GM12891 (cell line): Measurements from ENCODE around the gene ZNF865.

ENCODE experiments used
- POLR2A ChIP-seq: IDR thresholded peaks from 2 replicates; pipeline ENCODE4 v1.6.1; 2011; ENCODE audit warnings: low read depth, low read length, control low read depth
- POLR2AphosphoS5 ChIP-seq: IDR thresholded peaks from 2 replicates; pipeline ENCODE4 v1.6.1; 2011; ENCODE audit warnings: low read depth, low read length, control low read depth
- TAF1 ChIP-seq: IDR thresholded peaks from 2 replicates; pipeline ENCODE4 v1.6.1; 2011; ENCODE audit warnings: low read depth, low read length, control low read depth

DNA sequence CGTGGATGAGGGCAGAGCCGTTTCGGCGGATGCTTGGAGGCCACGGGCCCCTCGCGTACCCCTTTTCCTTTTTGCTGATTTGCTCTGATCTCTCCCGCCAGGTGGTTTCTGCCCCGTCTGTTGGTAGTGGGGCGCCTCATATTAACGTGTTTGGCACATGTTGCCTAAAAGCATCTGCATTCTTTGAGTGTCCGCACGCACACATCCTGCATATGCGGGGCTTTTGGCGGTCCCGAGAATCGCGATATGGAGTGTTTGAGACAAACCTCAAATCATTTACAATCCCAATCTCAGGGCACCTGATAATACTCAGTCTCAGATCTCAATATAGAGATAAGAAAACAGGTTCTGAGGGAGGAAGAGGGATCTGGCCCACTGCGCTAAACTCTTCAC, 50.2 kb downstream of the ZNF865 start:
- TF ChIP-seq POLR2A (no peak), POLR2AphosphoS5 (no peak), TAF1 (peak; percentile 67; the same call in 1 of the 2 replicates)
